Neural cell (in vitro differentiated cells): ENCODE results near the gene POLL. TPM values are rescaled to one million over a fixed set of nuclear protein-coding genes. Genes with fewer than 3 reads are reported as not detected.

Experiments used
- H2AFZ ChIP-seq: fragments of 200-600, 300-800 bp; sonication (generic), shearing (Covaris generic); 2 replicates; pipeline ENCODE4 v1.6.0; 2014; ENCODE audit warnings: low read depth, mild to moderate bottlenecking, antibody characterized with exemption, low read length, moderate library complexity
- H3F3A ChIP-seq: fragments of 200-600 bp; shearing (Covaris generic); 2 replicates; pipeline ENCODE4 v1.6.1; 2016; ENCODE audit warnings: mild to moderate bottlenecking, moderate library complexity, mixed read lengths, antibody characterized with exemption, low read length; ENCODE audit not compliant: insufficient read depth, poor library complexity, severe bottlenecking
- H3K27ac ChIP-seq: fragments of 200-600, 300-800 bp; sonication (generic), shearing (Covaris generic); 2 replicates; pipeline ENCODE4 v1.5.1; 2014; ENCODE audit warnings: mild to moderate bottlenecking, low read length, moderate library complexity
- H3K27me3 ChIP-seq: fragments of 300-800, 200-600 bp; sonication (generic), shearing (Covaris generic); 2 replicates; pipeline ENCODE4 v1.6.0; 2014; ENCODE audit warnings: mild to moderate bottlenecking, low read depth, low read length, moderate library complexity; ENCODE audit not compliant: insufficient read depth
- H3K36me3 ChIP-seq: fragments of 300-800, 200-600 bp; sonication (generic), shearing (Covaris generic); 2 replicates; pipeline ENCODE4 v1.5.1; 2014; ENCODE audit warnings: mild to moderate bottlenecking, antibody characterized with exemption, low read length, moderate library complexity; ENCODE audit not compliant: insufficient read depth
- H3K4me2 ChIP-seq: fragments of 300-800, 200-600 bp; sonication (generic), shearing (Covaris generic); 2 replicates; pipeline ENCODE4 v1.6.0; 2014; ENCODE audit warnings: mild to moderate bottlenecking, low read length
- H3K4me3 ChIP-seq: fragments of 300-800, 200-600 bp; sonication (generic), shearing (Covaris generic); 2 replicates; pipeline ENCODE4 v1.5.1; 2014; ENCODE audit warnings: mild to moderate bottlenecking, low read length, moderate library complexity
- H3K79me2 ChIP-seq: fragments of 200-600 bp; shearing (Covaris generic); replicated peaks from 2 replicates; pipeline ENCODE4 v1.6.0; 2014; ENCODE audit warnings: mild to moderate bottlenecking, low read length, moderate library complexity; ENCODE audit not compliant: insufficient read depth
- H3K9ac ChIP-seq: fragments of 300-800, 200-600 bp; sonication (generic), shearing (Covaris generic); 2 replicates; pipeline ENCODE4 v1.6.1; 2016; ENCODE audit warnings: mild to moderate bottlenecking, low read length, mixed read lengths
- H3K9me2 ChIP-seq: fragments of 200-600 bp; shearing (Covaris generic); 2 replicates; pipeline ENCODE4 v1.6.1; 2016; ENCODE audit warnings: mild to moderate bottlenecking, low read length, mixed read lengths; ENCODE audit not compliant: insufficient read depth
- H3K9me3 ChIP-seq: fragments of 200-600, 300-800 bp; sonication (generic), shearing (Covaris generic); 2 replicates; pipeline ENCODE4 v1.6.1; 2016; ENCODE audit warnings: mild to moderate bottlenecking, mixed run types, low read length, moderate library complexity, mixed read lengths
- H4K20me1 ChIP-seq: fragments of 200-600 bp; shearing (Covaris generic); 2 replicates; pipeline ENCODE4 v1.6.1; 2016; ENCODE audit warnings: mild to moderate bottlenecking, mixed run types; ENCODE audit not compliant: insufficient read depth
- CTCF ChIP-seq: fragments of 450-650 bp; IDR thresholded peaks from 2 replicates; pipeline ENCODE4 v1.5.1; 2014; ENCODE audit warnings: antibody characterized with exemption, mild to moderate bottlenecking, moderate library complexity; ENCODE audit not compliant: poor library complexity, severe bottlenecking
- EP300 ChIP-seq: fragments of 450-650 bp; conservative IDR thresholded peaks from 2 replicates; pipeline ENCODE4 v1.6.1; 2014; ENCODE audit warnings: antibody characterized with exemption, mild to moderate bottlenecking, moderate library complexity; ENCODE audit not compliant: poor library complexity, severe bottlenecking
- EZH2 ChIP-seq: fragments of 200-600, 300-800 bp; shearing (Covaris generic), sonication (generic); IDR thresholded peaks from 2 replicates; pipeline ENCODE4 v1.6.1; 2014; ENCODE audit warnings: antibody characterized with exemption, low read length, borderline replicate concordance, mild to moderate bottlenecking; ENCODE audit not compliant: insufficient read depth, poor library complexity, severe bottlenecking
- MXI1 ChIP-seq: fragments of 450-650 bp; conservative IDR thresholded peaks from 2 replicates; pipeline ENCODE4 v1.6.1; 2014; ENCODE audit warnings: antibody characterized with exemption, mild to moderate bottlenecking; ENCODE audit not compliant: poor library complexity, severe bottlenecking
- POLR2AphosphoS5 ChIP-seq: IDR thresholded peaks from 2 replicates; pipeline ENCODE4 v1.6.1; 2012
- RAD21 ChIP-seq: fragments of 450-650 bp; conservative IDR thresholded peaks from 2 replicates; pipeline ENCODE4 v1.6.1; 2014; ENCODE audit warnings: antibody characterized with exemption, mild to moderate bottlenecking, moderate library complexity
- REST ChIP-seq: IDR thresholded peaks from 2 replicates; pipeline ENCODE4 v1.6.1; 2012; ENCODE audit warnings: borderline replicate concordance
- SMC3 ChIP-seq: fragments of 450-650 bp; conservative IDR thresholded peaks from 2 replicates; pipeline ENCODE4 v1.6.1; 2014; ENCODE audit warnings: antibody characterized with exemption, mild to moderate bottlenecking, moderate library complexity; ENCODE audit not compliant: poor library complexity
- TAF1 ChIP-seq: IDR thresholded peaks from 2 replicates; pipeline ENCODE4 v1.6.1; 2012; ENCODE audit warnings: low read depth
- polyA plus RNA-seq: library from polyadenylated mRNA; depleted of rRNA; stranded (reverse); fragments of >200 nt; gene quantifications from 2 replicates; pipeline ENCODE4 v1.2.3, GENCODE V29; 2014

POLL gene
- polyA plus RNA-seq, 1 donor from 2014 or later = 23.0 TPM

GRCh38 chr10:101564490-101564991 lies 23.5 kb downstream of the POLL start:
- Histone ChIP-seq H3F3A (no peaks in the 10 kb centered on the region), H3K4me3 (no peak overlapping the region), H2AFZ (no peak overlapping the region), H3K9ac (no peak overlapping the region), H4K20me1 (no peaks in the 10 kb centered on the region), H3K79me2 (no peaks in the 10 kb centered on the region), H3K9me3 (no peaks in the 10 kb centered on the region), H3K36me3 (no peaks in the 10 kb centered on the region), H3K27me3 (peaks cover 13% of the 10 kb centered on the region), H3K9me2 (no peaks in the 10 kb centered on the region), H3K4me2 (no peak overlapping the region), H3K27ac (no peak overlapping the region)
- no peak for TF ChIP-seq TAF1
- no peak for TF ChIP-seq MXI1
- TF ChIP-seq CTCF = no peak
- TF ChIP-seq REST = no peak
- no peak for TF ChIP-seq RAD21
- no peak for TF ChIP-seq POLR2AphosphoS5
- no peak for TF ChIP-seq EP300
- TF ChIP-seq EZH2 = no peak
- no peak for TF ChIP-seq SMC3

GRCh38 chr10:101563497-101564040 lies 24.5 kb downstream of the POLL start:
- no peak overlapping the region for H3K9ac ChIP-seq
- H3K79me2 ChIP-seq = no peaks in the 10 kb centered on the region
- no peak overlapping the region for H2AFZ ChIP-seq
- H3K27ac ChIP-seq = no peak overlapping the region
- H3K9me2 ChIP-seq = no peaks in the 10 kb centered on the region
- no peaks in the 10 kb centered on the region for H3K36me3 ChIP-seq
- H3K4me3 ChIP-seq = no peak overlapping the region
- no peaks in the 10 kb centered on the region for H3K9me3 ChIP-seq
- H3F3A ChIP-seq = no peaks in the 10 kb centered on the region
- H3K27me3 ChIP-seq = peaks cover 4% of the 10 kb centered on the region
- TF ChIP-seq EP300 (no peak), POLR2AphosphoS5 (no peak), CTCF (no peak), RAD21 (no peak), MXI1 (no peak), REST (no peak), EZH2 (no peak), SMC3 (no peak), TAF1 (no peak)
- no peak overlapping the region for H3K4me2 ChIP-seq
- H4K20me1 ChIP-seq = no peaks in the 10 kb centered on the region
